Caco-2 (cell line): ENCODE results near the gene PITX1. TPM values are rescaled to one million over a fixed set of nuclear protein-coding genes. Genes with fewer than 3 reads are reported as not detected.

Experiments used
- BruUV-seq: library from RNA; stranded (reverse); fragments of 400-500 nt; replicated peaks from 2 replicates; lab custom pipeline; 2021; lab: Mats Ljungman, UMichigan
- CTCF ChIA-PET: fragments of 300-600 bp; sonication (Branson Sonifier 250); formaldehyde crosslinking; loops from one replicate; lab custom pipeline; 2022; ENCODE audit warnings: antibody characterized with exemption; lab: Charles Lee
- POLR2A ChIA-PET: fragments of 300-600 bp; sonication (Branson Sonifier 250); formaldehyde crosslinking; loops from one replicate; lab custom pipeline; 2022; ENCODE audit warnings: antibody characterized with exemption; lab: Charles Lee
- DNase-seq, 2 experiments: peaks; one replicate each; pipeline versions ENCODE4 v3.0.0 to v3.0.0-alpha.2; 2020 to 2022
- H3K27me3 ChIP-seq: replicated peaks from 2 replicates; pipeline ENCODE4 v1.6.0; 2011; ENCODE audit warnings: low read length; ENCODE audit not compliant: control insufficient read depth, insufficient read depth
- H3K36me3 ChIP-seq: 2 replicates; pipeline ENCODE4 v1.5.1; 2011; ENCODE audit warnings: low read length; ENCODE audit not compliant: control insufficient read depth, insufficient read depth
- H3K4me1 ChIP-seq: fragments of 250-450 bp; sonication (Bioruptor Pico); 2 replicates; pipeline ENCODE4 v1.5.1; 2020; ENCODE audit warnings: mild to moderate bottlenecking
- H3K4me3 ChIP-seq: 2 replicates; pipeline ENCODE4 v1.5.1; 2011; ENCODE audit warnings: low read depth, mild to moderate bottlenecking, control low read depth, low read length
- H3K9me3 ChIP-seq: fragments of 250-450 bp; sonication (Bioruptor Pico); 2 replicates; pipeline ENCODE4 v1.5.1; 2020; ENCODE audit warnings: mild to moderate bottlenecking, moderate library complexity
- H3K27ac Mint-ChIP-seq: one replicate; pipeline ENCODE4 v1.8.0; 2022; ENCODE audit warnings: mixed read lengths; ENCODE audit not compliant: unreplicated experiment
- H3K27me3 Mint-ChIP-seq: one replicate; pipeline ENCODE4 v1.8.0; 2022; ENCODE audit warnings: mixed read lengths; ENCODE audit not compliant: insufficient read depth, unreplicated experiment
- H3K36me3 Mint-ChIP-seq: one replicate; pipeline ENCODE4 v1.8.0; 2022; ENCODE audit warnings: mild to moderate bottlenecking, mixed read lengths; ENCODE audit not compliant: insufficient read depth, unreplicated experiment
- H3K4me1 Mint-ChIP-seq: one replicate; pipeline ENCODE4 v1.8.0; 2022; ENCODE audit warnings: low read depth, mixed read lengths; ENCODE audit not compliant: unreplicated experiment
- H3K4me3 Mint-ChIP-seq: one replicate; pipeline ENCODE4 v1.8.0; 2022; ENCODE audit warnings: mild to moderate bottlenecking, moderate library complexity, mixed read lengths; ENCODE audit not compliant: unreplicated experiment
- H3K9me3 Mint-ChIP-seq: one replicate; pipeline ENCODE4 v1.8.0; 2022; ENCODE audit warnings: mixed read lengths; ENCODE audit not compliant: unreplicated experiment
- CTCF ChIP-seq, 2 experiments: fragments of 200-600 bp in 1 of 2; IDR thresholded peaks; 1 replicate in 1 of 2; 2 replicates in 1 of 2; pipeline versions ENCODE4 v1.5.1 to v1.8.0; 2011 to 2022; ENCODE audit warnings: antibody characterized with exemption in 1 of 2, control low read depth in 1 of 2, inconsistent platforms in 1 of 2, low read depth in 1 of 2, low read length in 1 of 2, mild to moderate bottlenecking in 1 of 2, moderate library complexity in 1 of 2; ENCODE audit not compliant: insufficient read depth in 1 of 2, severe bottlenecking in 1 of 2, unreplicated experiment in 1 of 2
- intact Hi-C: fragments of 100-400 bp; cut with micrococcal nuclease; formaldehyde crosslinking; loops from one replicate; pipeline ENCODE4 v1.10.0; 2022; ENCODE audit not compliant: unreplicated experiment
- total RNA-seq: library from RNA; stranded (reverse); gene quantifications from 2 replicates; pipeline ENCODE4 v1.2.3, GENCODE V29; 2022

Gene PITX1
- total RNA-seq, 1 experiment from 2014 or later: 117 TPM

- Histone ChIP-seq H3K36me3 (no peaks in the 10 kb centered on the region), H3K27me3 (no peaks in the 10 kb centered on the region), H3K4me3 (no peak overlapping the region), H3K4me1 (no peaks in the 10 kb centered on the region), H3K9me3 (peaks cover 4% of the 10 kb centered on the region)
- BruUV-seq: no TSS peak
- DNase-seq: no peak
- Mint-ChIP-seq H3K27ac (no peak overlapping the region), H3K36me3 (no peaks in the 10 kb centered on the region), H3K4me1 (no peaks in the 10 kb centered on the region), H3K27me3 (no peaks in the 10 kb centered on the region), H3K9me3 (peaks cover 28% of the 10 kb centered on the region), H3K4me3 (no peak overlapping the region)
- no peak for TF ChIP-seq CTCF (IDR thresholded peaks at IDR 0.05; ENCODE audit: insufficient read depth in 1 of 2, low read depth in 1 of 2, low read length in 1 of 2, severe bottlenecking in 1 of 2, unreplicated experiment in 1 of 2)
- intact Hi-C loops: no loop called here
- ChIA-PET CTCF (no interaction called here), POLR2A (no interaction called here)
Measured at GRCh38 chr5:135079760-135080159, 45.7 kb upstream of the PITX1 start.

- intact Hi-C loops: no loop called here
- Mint-ChIP-seq H3K27me3 (no peaks in the 10 kb centered on the region), H3K4me1 (no peaks in the 10 kb centered on the region), H3K27ac (no peak overlapping the region), H3K4me3 (no peak overlapping the region), H3K36me3 (no peaks in the 10 kb centered on the region), H3K9me3 (peaks cover 28% of the 10 kb centered on the region)
- no peaks in the 10 kb centered on the region for H3K36me3 ChIP-seq
- no peaks in the 10 kb centered on the region for H3K4me1 ChIP-seq
- TF ChIP-seq CTCF (IDR thresholded peaks at IDR 0.05; ENCODE audit: insufficient read depth in 1 of 2, low read depth in 1 of 2, low read length in 1 of 2, severe bottlenecking in 1 of 2, unreplicated experiment in 1 of 2): no peak
- CTCF ChIA-PET: no interaction called here
- no peak for DNase-seq
- no TSS peak for BruUV-seq
- no peaks in the 10 kb centered on the region for H3K27me3 ChIP-seq
- no peak overlapping the region for H3K4me3 ChIP-seq
- POLR2A ChIA-PET: no interaction called here
- H3K9me3 ChIP-seq: peaks cover 4% of the 10 kb centered on the region
Measured at GRCh38 chr5:135079099-135079681, 45.2 kb upstream of the PITX1 start.

GRCh38 chr5:135076801-135077200 is 42.8 kb upstream of the PITX1 start:
- Histone ChIP-seq H3K27me3 (no peaks in the 10 kb centered on the region), H3K9me3 (peaks cover 4% of the 10 kb centered on the region; the same call in 1 of the 2 replicates), H3K36me3 (no peaks in the 10 kb centered on the region), H3K4me1 (peaks cover 5% of the 10 kb centered on the region; the same call in 1 of the 2 replicates), H3K4me3 (no peak overlapping the region)
- no peak for TF ChIP-seq CTCF (IDR thresholded peaks at IDR 0.05; ENCODE audit: insufficient read depth in 1 of 2, low read depth in 1 of 2, low read length in 1 of 2, severe bottlenecking in 1 of 2, unreplicated experiment in 1 of 2)
- POLR2A ChIA-PET: no interaction called here
- Mint-ChIP-seq H3K27ac (no peak overlapping the region), H3K36me3 (no peaks in the 10 kb centered on the region), H3K27me3 (no peaks in the 10 kb centered on the region), H3K9me3 (peaks cover 21% of the 10 kb centered on the region), H3K4me1 (no peaks in the 10 kb centered on the region), H3K4me3 (no peak overlapping the region)
- BruUV-seq: no TSS peak
- no peak for DNase-seq
- intact Hi-C loops: no loop called here
- CTCF ChIA-PET: no interaction called here
